Measurements from ENCODE around the gene KCNMB3.

The KCNMB3 gene

DNA sequence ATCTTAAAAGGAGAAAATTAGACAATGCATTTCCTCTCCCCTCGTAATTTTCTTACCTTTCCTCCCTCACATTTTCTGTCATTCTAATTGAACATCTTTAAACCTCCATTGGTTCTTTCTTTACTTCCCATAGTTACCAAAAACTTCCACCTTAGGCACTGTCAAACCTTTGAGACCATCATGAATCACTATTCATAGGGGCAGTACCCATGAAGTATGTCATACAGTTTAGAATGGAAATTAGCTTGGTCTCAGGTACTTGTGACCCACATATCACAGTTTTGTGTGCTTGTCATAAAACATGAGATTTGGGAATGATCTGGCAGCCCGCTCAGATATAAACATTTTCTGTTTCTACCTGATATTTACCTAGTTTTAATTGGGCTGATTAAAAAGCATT, 50.1 kb downstream of the KCNMB3 start:
- in situ Hi-C loops (cut with HindIII; ENCODE audit: low sequenced_read_pairs), result no loop called here

DNA sequence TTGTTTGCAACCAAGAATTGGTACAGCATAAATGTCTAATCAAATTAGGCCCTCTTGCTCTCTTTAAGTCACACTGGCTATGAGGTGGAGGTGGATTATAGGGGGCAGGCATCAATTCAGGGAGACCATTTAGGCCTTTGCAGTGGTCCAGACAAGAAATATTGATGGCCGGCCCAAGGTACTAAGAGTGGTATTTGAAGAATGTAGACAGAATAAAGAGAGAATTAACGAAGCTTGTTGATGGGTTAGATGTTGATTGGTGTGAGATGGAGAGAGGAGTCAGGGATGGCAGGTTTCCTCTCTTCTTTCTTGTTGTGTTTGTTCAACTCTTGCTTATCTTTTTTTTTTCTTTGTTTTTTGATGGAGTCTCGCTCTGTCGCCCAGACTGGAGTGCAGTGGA, 54.2 kb downstream of the KCNMB3 start:
- in situ Hi-C loops (cut with HindIII; ENCODE audit: low sequenced_read_pairs), result no loop called here

DNA sequence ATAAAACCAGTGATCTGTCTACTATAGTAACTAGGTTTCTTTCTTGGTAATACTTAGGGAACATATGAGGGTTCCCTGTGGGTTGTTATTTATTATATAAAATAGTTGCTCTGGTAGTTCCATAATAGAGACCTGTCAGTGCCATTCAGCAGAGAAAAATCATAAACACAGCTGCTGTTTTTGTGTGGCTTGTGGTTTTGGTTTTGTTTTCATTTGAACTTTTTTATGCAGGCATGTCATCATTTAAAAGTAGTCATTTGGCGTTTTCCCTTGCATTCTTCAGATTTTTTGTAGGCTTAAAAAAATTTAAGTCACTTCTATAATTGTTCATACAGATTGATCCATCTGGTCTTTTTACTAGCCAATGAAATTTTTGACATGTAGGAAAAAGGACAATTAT, 54.8 kb downstream of the KCNMB3 start:
- in situ Hi-C loops (cut with HindIII; ENCODE audit: low sequenced_read_pairs), result no loop called here

DNA sequence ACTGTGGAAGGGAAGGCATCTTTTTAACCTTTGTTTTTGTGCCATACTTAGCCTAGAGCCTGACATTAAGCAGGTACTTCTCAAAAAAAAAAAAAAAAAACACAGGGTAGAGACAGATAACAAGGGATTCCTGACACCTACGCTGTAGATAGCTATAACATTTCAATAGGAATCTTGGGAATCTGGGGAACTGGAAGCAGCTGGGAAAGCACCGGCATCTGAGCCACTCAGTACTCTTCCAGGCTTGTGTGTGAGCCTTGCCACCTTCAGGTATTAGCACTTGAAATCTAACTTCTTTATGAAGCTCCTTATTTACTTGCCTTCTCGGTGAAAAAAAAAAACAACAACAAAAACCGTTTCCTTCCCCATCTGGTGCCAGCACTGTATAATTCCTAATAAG, 56.0 kb downstream of the KCNMB3 start:
- in situ Hi-C loops (cut with HindIII; ENCODE audit: low sequenced_read_pairs), result no loop called here

Data from endothelial cell of hepatic sinusoid (primary cell).